Lower lobe of right lung (tissue), 2 donors: ENCODE measurements around the gene INTS7. TPM values are rescaled to one million over a fixed set of nuclear protein-coding genes. Genes with fewer than 3 reads are reported as not detected.

Source experiments
- ATAC-seq, 2 donors: fragments of 200-7000 bp; cut with Tn5 transposase; one replicate each; pipeline ENCODE4 v1.9.1; 2020 to 2022; ENCODE audit warnings: mild to moderate bottlenecking in 2 of 2, moderate library complexity in 2 of 2
- DNase-seq: peaks from one replicate; pipeline ENCODE4 v3.0.0-alpha.2; 2020
- H3K27ac ChIP-seq: fragments of 200-600 bp; one replicate; pipeline ENCODE4 v1.8.0; 2022
- H3K27me3 ChIP-seq: fragments of 200-600 bp; one replicate; pipeline ENCODE4 v1.8.0; 2022; ENCODE audit warnings: low read depth
- H3K36me3 ChIP-seq: fragments of 200-600 bp; one replicate; pipeline ENCODE4 v1.8.0; 2022; ENCODE audit warnings: mild to moderate bottlenecking
- H3K4me1 ChIP-seq: fragments of 200-600 bp; one replicate; pipeline ENCODE4 v1.8.0; 2022
- H3K4me3 ChIP-seq: fragments of 200-600 bp; one replicate; pipeline ENCODE4 v1.8.0; 2022; ENCODE audit warnings: mild to moderate bottlenecking
- H3K9me3 ChIP-seq: fragments of 200-600 bp; one replicate; pipeline ENCODE4 v1.8.0; 2022
- intact Hi-C: fragments of 100-400 bp; cut with DNase I; formaldehyde crosslinking; loops from one replicate; pipeline ENCODE4 v1.11.0; 2022
- total RNA-seq: library from RNA; stranded (reverse); fragmentation: NEBNext Ultra II Directional; extraction: Animal tissue kit (Norgen Biotek cat#: 25700); gene quantifications from one replicate; pipeline ENCODE4 v1.2.1, GENCODE V29; 2021
- TF ChIP-seq, protein P1 (sequence below): fragments of 200-600 bp; IDR thresholded peaks from one replicate; pipeline ENCODE4 v1.8.0; 2022; ENCODE audit warnings: antibody characterized with exemption, mild to moderate bottlenecking
- donor health status: DM: no; HTN: yes; CAD: no; lungs with severe emphysema.

INTS7 gene
- total RNA-seq, 1 donor from 2014 or later: 17.1 TPM

- intact Hi-C loops: no loop called here
- ATAC-seq (peak; percentile 59 to 64), DNase-seq (no peak)
- H3K4me3 ChIP-seq: no peak overlapping the region
- H3K27me3 ChIP-seq: no peaks in the 10 kb centered on the region
- no peaks in the 10 kb centered on the region for H3K9me3 ChIP-seq
- H3K4me1 ChIP-seq: no peaks in the 10 kb centered on the region
- TF ChIP-seq, protein P1, sequence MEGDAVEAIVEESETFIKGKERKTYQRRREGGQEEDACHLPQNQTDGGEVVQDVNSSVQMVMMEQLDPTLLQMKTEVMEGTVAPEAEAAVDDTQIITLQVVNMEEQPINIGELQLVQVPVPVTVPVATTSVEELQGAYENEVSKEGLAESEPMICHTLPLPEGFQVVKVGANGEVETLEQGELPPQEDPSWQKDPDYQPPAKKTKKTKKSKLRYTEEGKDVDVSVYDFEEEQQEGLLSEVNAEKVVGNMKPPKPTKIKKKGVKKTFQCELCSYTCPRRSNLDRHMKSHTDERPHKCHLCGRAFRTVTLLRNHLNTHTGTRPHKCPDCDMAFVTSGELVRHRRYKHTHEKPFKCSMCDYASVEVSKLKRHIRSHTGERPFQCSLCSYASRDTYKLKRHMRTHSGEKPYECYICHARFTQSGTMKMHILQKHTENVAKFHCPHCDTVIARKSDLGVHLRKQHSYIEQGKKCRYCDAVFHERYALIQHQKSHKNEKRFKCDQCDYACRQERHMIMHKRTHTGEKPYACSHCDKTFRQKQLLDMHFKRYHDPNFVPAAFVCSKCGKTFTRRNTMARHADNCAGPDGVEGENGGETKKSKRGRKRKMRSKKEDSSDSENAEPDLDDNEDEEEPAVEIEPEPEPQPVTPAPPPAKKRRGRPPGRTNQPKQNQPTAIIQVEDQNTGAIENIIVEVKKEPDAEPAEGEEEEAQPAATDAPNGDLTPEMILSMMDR: peak; percentile 65
- H3K36me3 ChIP-seq: no peaks in the 10 kb centered on the region
- H3K27ac ChIP-seq: no peak overlapping the region
Measured at GRCh38 chr1:212062832-212063438, 27.6 kb upstream of the INTS7 start.

DNA sequence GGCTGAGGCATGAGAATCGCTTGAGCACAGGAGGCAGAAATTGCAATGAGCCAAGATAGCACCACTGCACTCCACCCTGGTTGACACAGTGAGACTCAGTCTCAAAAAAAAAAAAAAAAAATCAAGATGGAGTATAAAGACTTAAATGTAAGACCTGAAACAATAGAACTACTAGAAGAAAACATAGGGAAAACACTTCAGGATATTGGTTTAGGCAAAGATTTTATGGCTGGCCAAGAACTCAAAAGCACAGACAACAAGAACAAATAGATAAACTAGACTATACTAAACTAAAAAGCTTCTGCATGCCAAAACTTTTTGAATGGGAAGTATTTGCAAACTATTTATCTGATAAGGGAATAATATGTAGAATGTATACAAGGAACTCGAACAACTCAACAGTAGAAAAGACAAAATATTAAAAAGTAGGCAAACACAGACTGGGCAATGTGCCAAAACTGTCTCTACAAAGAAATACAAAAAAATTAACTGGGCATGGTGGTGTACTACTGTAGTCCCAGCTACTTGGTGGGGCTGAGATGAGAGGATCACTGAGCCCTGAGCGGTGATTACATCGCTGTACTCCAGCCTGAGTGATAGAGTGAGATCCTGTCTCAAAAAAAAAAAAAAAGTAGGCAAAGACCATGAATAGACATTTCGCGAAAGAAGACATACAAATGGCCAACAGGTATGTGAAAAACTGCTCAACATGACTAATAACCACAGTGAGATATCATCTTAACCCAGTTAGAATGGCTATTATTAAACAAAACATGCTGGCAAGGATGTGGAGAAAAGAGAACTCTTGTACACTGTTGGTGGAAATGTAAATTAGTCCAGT, 25.5 kb upstream of the INTS7 start:
- peaks cover 8% of the 10 kb centered on the region for H3K9me3 ChIP-seq
- ATAC-seq (no peak), DNase-seq (no peak)
- TF ChIP-seq, protein P1: no peak
- intact Hi-C loops: no loop called here
- no peaks in the 10 kb centered on the region for H3K36me3 ChIP-seq
- H3K27me3 ChIP-seq: no peaks in the 10 kb centered on the region
- H3K4me3 ChIP-seq: no peak overlapping the region
- no peak overlapping the region for H3K27ac ChIP-seq
- H3K4me1 ChIP-seq: no peaks in the 10 kb centered on the region

DNA sequence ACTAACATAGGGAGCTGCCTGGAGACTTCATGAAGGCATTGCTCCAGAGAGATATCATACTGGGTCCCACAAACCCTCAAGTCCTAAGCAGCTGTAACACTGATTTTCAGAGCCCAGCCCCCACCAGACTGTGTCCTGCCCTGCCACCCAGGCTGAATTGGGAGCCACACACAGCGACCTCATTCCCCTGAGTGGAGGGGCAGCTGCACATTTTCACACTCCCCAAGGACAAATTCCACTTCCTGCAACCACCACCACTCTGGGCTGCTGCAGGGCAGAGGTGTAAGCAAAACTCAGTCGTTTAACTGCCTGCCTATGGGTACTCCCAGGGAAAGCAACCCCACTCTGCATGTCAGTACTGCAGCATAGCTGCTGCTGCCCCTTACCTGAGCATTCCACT, 20.0 kb upstream of the INTS7 start:
- TF ChIP-seq, protein P1: no peak
- Histone ChIP-seq H3K4me3 (no peak overlapping the region), H3K9me3 (peaks cover 8% of the 10 kb centered on the region), H3K27me3 (no peaks in the 10 kb centered on the region), H3K27ac (no peak overlapping the region), H3K4me1 (no peaks in the 10 kb centered on the region), H3K36me3 (no peaks in the 10 kb centered on the region)
- intact Hi-C loops: no loop called here
- ATAC-seq (no peak), DNase-seq (no peak)

GRCh38 chr1:212053993-212054392, 18.6 kb upstream of the INTS7 start:
- DNase-seq (no peak), ATAC-seq (no peak)
- Histone ChIP-seq H3K36me3 (no peaks in the 10 kb centered on the region), H3K27me3 (no peaks in the 10 kb centered on the region), H3K9me3 (peaks cover 8% of the 10 kb centered on the region), H3K4me1 (no peaks in the 10 kb centered on the region), H3K4me3 (no peak overlapping the region), H3K27ac (no peak overlapping the region)
- TF ChIP-seq, protein P1: no peak
- intact Hi-C loops: no loop called here

DNA sequence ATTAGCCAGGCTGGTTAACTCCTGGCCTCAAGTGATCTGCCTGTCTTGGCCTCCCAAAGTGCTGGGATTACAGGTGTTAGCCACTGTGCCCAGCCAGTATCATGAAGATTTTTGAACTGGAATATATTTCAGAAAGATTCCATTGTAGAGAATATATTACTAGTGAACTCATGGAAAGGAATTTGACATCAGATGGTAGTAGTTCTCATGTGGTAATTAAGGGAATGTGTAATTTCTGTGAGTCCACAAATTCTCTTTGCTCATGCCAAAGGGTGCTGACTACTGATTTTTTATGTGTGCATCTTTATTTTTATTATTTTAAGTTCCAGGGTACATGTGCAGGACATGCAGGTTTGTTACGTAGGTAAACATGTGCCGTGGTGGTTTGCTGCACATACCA, 10.6 kb upstream of the INTS7 start:
- ATAC-seq: no peak
- TF ChIP-seq, protein P1: no peak
- intact Hi-C loops: no loop called here

More for the DNA sequence above, 10.6 kb upstream of the INTS7 start:
- H3K27ac ChIP-seq: no peak overlapping the region
- no peaks in the 10 kb centered on the region for H3K36me3 ChIP-seq
- DNase-seq: no peak
- no peaks in the 10 kb centered on the region for H3K9me3 ChIP-seq
- H3K4me3 ChIP-seq: no peak overlapping the region
- H3K27me3 ChIP-seq: no peaks in the 10 kb centered on the region
- H3K4me1 ChIP-seq: no peaks in the 10 kb centered on the region
